Frontal cortex (tissue), 4 donors: ENCODE data around the gene MUC13. TPM values are rescaled to one million over a fixed set of nuclear protein-coding genes. Genes with fewer than 3 reads are reported as not detected.

Source experiments
- DNase-seq, 2 donors: peaks; one replicate each; pipeline ENCODE4 v3.0.0; 2012; ENCODE audit warnings: low spot score in 2 of 2
- FAIRE-seq: peaks from 2 replicates; lab custom pipeline; 2012; peaks lifted over from hg19 to GRCh38; lab: Jason Lieb, UNC
- total RNA-seq: library from RNA; depleted of rRNA; stranded (reverse); fragments of >200 nt; gene quantifications from one replicate; pipeline ENCODE4 v1.2.3, GENCODE V29; 2014
- donor health status: control.
- donor health status: control.
- donor health status: control.

Gene MUC13
- total RNA-seq, 1 donor from 2014 or later: not detected

DNA sequence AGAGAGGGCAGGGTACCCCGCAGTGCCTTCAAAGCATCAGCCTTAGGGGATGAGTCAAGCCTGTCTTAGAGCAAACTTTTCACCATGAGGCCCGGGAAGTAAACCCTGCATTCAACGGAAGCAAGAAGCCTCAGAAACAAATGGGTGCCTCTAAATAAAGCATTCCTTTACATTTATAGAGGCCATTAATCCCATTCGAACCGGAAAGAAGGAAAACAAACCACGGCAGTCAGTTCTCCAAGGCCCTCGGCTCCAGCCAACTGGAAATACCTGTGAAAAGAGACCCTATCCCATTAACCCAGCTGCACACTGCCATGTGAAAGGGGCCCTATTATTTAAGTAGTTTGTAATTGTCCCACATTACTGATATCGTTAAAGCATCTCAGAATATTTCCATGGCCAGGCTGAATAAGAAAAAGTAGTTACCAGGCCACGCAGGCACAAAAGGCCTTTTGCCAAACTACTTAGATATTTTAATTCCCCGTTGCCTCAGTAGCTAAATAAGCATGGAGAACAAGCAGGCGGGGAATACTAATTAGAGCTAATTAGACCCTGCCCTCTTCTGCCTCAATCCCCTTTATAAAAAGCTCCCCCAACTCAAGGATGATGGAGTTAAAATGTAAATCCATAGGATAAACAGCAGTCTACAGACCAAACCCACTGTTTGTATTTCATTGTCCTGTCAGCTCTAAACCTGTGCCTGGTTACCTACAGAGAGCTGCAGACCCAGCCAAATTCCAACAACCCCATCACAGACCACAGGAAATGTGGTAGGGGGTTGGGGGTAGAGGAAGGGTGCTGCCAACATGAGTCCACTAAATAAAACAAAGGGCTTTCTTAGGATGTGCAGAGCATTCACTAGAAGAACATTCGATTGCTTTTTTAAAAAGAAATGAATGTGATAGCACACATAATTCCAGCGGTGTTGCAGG, 51.5 kb downstream of the MUC13 start:
- FAIRE-seq: no peak
- DNase-seq: no peak

DNA sequence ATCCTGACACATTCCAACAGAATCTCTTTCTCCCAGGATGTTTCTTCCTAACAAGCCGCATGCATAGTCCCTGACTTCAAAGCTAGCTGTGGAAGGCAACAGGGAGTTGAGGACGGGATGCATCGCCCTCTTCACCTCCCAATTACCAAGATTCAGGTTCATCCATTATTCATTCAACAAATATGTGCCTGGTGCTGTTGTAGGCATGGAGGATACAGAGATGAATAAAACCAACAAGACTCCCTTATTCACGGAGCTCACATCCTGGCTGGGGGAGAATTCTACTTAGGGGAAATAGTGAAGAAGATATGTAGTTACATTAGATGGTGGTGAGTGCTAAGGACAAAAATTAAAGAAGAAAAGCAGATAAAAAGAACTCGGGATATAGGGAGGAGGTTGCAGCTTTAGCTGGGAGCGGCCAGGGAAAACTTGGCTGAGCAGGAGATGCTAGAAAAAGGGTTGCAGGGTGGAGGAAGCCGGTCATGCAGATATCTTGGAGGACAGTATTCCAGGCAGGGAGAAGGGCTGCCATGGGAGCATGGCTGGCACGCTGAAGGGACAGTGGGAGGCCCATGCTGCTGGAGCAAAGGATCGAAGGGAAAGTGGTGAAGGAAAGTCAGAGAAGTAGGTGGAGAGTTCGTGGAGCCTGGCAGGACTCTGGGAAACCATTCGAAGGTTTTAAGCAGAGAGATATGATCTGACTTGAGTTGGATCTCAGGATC, 52.4 kb downstream of the MUC13 start:
- DNase-seq (no peak), FAIRE-seq (no peak)

DNA sequence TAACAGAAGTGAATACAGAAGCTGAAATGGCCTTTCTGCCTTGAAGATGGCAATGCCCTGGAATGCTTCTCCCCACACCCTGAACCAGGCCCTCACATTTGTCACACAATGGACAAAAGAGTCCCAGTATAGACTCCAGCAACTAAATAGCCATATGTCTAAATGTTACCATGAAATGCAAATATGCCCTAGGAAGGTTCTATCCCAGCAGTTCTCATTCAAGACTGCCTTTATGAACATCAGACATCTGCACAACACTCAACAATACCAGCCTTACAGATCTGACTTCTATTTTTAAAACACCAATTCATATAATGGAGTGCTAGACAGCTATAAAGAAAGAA, 55.2 kb downstream of the MUC13 start:
- DNase-seq (no peak), FAIRE-seq (no peak)

DNA sequence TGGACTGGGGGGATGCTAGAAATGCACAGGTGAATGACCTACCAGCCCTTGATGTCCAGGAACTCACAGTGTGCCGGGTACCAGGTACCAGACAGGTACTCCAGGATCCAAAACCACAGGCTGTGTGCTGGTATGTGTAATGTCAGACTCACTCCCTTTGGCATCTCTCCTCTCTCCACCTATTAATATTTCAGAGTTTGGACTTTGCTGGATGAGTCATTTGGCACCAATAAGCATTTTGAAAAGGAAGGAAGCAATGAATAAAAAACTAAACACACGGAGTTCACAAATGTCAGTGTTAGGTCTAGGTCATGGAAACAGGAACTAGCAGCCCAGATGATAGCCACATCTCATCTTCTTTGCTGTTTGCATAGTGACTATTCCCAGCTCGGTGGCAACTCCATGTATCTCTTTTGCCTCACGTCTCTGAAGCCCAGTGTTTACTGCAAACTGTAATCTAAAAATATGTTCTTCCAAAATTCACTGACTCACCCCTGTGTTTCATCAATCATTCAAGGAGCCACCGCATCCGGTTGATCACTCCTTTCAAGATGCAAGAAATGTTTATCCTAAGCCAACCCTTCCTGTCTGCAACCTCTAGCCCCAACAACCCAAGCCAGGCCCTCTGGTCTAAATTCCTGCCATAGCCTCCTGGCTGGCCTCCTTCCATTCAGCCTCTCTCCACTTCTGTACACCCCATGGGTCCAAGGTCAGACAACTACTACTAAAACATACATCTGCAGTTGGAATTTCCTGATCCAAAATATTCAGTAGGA, 55.8 kb downstream of the MUC13 start:
- no peak for FAIRE-seq
- peak in 1 of 2 donors; percentile 33 for DNase-seq

DNA sequence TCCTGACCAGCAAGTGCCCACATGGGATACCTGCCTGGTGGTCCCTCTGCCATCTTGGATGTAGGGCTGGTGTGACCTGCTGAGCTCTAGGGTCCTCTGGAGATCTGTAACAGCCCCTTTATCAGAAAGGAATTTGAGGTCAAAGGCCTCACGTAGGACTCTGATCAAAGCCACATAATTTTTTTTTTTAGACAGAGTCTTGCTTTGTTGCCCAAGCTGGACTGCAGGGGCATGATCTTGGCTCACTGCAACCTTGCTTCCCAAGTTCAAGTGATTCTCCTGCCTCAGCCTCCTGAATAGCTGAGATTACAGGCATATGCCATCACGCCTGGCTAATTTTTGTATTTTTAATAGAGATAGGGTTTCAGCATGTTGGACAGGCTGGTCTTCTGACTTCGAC, 56.9 kb downstream of the MUC13 start:
- no peak for FAIRE-seq
- no peak for DNase-seq

DNA sequence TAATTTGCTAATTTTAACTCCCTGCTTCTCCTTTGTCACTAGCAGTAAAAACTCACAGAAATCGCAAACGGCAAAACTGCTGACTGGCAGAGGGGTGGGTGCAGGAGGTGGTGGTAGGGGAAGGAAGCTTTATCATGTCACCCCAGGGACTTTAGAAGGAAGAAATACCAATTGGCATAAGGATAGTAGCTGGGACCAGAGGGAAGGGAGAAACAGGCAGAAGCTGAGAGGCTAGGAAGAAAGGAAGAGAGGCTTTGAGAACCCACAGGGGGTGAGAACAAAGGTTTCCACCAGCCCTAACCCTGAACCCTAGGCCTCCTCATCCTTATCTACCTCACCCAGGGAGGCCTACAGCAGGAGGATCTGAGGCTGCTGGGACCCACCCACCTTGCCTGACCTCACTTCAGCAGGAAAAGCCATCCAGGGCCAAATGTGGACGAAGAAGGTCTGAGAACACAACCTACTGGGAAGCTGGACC, 58.1 kb downstream of the MUC13 start:
- DNase-seq (no peak), FAIRE-seq (no peak)

DNA sequence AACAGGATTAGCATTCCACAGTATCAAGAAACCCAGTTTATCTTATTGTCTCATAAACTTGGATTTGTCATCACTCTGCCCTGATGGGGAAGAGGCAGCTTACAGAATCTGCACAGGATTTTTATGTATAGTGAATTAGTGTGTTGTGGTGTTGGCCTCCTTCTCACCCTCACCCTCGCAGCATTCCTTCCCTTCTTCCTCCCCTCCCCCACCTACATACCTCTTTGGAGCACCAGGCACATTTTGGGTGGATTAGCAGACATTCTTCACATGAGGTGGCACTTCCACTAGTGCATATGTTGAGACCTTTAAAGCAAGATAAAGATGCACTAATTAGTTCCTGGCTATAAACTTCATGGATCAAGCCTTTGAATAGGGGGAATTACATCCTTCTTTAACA, 61.3 kb downstream of the MUC13 start:
- DNase-seq: no peak
- no peak for FAIRE-seq

DNA sequence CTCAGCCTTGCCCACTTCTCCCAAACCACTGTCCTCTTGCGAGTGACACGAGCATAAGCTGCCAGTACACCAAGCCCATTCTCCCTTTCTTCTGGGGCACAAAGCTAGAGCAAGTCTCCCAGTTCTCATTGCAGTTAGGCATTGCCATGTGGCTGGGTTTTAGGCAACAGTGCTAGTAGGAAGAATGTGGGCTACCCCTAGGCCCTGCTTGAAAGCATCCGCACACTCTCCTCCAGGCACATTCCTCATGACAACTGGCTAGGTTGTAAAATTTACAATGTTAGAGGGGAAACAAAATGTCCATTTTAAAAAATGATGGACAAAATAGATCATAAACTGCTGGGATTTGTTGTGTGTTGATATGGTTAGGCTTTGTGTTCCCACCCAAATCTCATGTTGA, 67.0 kb downstream of the MUC13 start:
- FAIRE-seq (no peak), DNase-seq (no peak)

DNA sequence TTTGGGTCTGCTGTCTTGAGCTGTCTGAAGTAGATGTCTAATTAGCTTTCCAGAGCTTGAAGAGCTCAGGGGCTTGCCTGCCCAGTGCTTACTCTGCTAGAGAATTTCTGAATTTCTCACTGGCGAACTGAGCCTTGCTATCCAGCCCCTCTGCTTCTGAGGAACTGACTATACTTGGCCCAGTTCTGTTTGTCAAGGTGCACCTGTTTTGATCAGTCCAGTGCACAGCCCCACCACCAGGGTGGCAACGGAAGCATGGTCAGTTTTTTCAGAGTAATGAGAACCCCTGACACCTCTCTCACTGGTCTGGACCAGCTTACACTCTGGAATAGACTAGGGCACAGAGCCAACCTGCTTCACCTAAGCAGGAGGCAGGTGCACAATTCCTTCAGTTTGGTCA, 72.5 kb downstream of the MUC13 start:
- no peak for FAIRE-seq

DNA sequence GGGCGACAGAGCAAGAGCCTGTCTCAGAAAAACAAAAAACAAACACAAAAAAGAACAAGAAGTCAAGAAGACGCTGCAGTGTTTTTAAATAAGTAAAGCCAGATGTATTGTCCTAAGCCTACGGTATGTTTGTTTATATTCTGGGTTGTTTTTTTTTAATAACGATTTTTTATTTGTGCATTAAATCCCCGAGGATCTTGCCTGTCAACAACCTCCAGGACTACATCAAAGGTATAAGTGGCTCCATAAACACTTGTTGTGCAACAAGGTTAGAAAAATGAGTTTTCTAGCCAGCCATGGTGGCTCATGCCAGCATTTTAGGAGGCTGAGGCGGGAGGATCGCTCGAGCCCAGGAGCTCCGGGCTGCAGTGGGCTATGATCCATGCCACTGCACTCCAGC, 73.5 kb downstream of the MUC13 start:
- FAIRE-seq: no peak
- no peak for DNase-seq

More for the DNA sequence above, 72.5 kb downstream of the MUC13 start:
- no peak for DNase-seq

DNA sequence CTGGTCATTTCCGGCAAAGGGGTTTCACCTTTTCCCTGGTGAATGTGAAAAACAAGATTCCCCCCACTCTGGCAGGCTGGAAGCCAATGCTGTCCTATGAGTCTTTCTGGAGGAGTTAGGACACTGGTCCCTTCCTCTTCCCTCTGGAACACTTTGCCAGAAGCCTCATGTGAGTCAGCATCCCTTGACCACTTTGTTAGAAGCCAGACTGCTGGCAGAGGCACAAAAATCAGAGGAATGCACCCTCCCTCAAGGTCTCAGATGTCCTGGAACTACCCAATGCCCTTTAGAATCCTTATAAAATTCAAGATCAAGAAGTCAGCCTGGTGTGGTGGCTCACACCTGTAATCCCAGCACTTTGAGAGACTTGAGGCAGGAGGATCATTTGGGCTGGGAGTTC, 74.0 kb downstream of the MUC13 start:
- FAIRE-seq: no peak
- DNase-seq: peak in 1 of 2 donors; percentile 29

DNA sequence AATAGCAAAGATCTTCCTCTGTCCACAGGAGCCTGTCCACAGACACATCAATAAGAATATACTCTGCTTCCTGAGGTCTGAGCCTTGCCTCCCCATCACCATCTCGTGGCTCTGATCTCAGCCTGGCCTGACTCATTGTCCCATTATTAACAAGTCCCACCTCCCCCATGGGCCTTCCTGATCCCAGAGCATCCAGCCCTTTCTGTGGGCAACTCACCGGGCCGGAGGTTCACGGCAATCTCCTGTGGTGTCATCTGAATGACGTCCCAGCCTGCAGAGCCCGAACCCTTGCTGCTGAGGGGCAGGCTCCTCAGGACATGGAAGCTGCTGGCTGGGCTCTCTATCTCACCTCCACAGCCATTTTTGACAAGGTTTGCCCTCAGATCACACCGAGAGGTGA, 75.5 kb downstream of the MUC13 start:
- FAIRE-seq: no peak
- DNase-seq: no peak

DNA sequence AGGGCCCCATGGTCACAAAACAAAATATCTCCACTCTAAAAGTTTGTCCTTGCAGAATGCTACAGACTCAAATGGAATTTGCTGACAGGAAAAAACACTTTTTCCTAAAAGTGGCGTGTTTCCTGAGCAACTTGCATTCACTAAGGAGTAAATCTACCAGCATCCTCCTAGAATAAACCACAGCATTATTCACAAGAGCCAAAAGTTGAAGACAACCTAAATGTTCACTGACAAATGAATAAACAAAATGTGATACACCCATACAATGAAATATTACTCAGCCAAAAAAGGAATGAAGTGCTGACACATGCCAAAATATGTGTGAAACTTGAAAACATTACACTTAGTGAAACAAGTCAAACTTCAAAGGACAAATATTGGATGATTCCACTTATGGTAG, 76.3 kb downstream of the MUC13 start:
- DNase-seq (no peak), FAIRE-seq (no peak)

DNA sequence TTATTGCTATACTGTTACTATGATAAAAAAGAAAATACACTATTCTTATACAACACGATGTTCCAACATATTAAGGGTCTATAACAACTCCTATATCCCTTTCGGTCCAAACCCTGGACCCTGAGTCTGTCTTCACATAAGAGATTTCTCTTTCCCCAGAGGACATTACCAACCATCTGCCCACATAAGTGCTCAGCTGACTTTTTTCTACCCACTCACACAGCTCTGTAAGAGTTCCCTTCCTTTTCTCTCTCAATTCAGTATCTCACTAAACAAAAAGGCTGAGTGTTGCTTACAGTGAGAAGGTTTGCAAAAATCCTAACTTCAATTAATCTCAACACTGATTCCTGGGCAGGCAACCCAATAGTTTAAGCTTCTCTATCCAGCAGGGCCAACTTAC, 77.9 kb downstream of the MUC13 start:
- DNase-seq (no peak), FAIRE-seq (no peak)

Other genes with a start within 250 kb of the MUC13 start
- gene UMPS, start 204.3 kb downstream of the MUC13 start, total RNA-seq: 54.2 TPM
- gene ITGB5, start 47.4 kb downstream of the MUC13 start, total RNA-seq: 20.4 TPM
- 5.7 TPM for gene HEG1, start 121.2 kb upstream of the MUC13 start, total RNA-seq